Muscle of leg (tissue), 11 donors: ENCODE measurements around the gene REG4. TPM values are rescaled to one million over a fixed set of nuclear protein-coding genes. Genes with fewer than 3 reads are reported as not detected.
A peak's percentile ranks its signal among the peaks of the same experiment; 100 is the strongest.

Source experiments
- DNase-seq: peaks from one replicate; pipeline ENCODE4 v3.0.0; 2013
- H3K27ac ChIP-seq: one replicate; pipeline ENCODE4 v1.5.1; 2013; ENCODE audit warnings: mild to moderate bottlenecking, low read length, control low read depth
- H3K27me3 ChIP-seq: one replicate; pipeline ENCODE4 v1.6.1; 2013; ENCODE audit warnings: low read length; ENCODE audit not compliant: control insufficient read depth, insufficient read depth
- H3K36me3 ChIP-seq: one replicate; pipeline ENCODE4 v1.6.1; 2013; ENCODE audit warnings: low read length; ENCODE audit not compliant: control insufficient read depth, insufficient read depth
- H3K4me1 ChIP-seq: one replicate; pipeline ENCODE4 v1.6.1; 2013; ENCODE audit warnings: low read length; ENCODE audit not compliant: control insufficient read depth, insufficient read depth
- H3K4me3 ChIP-seq: one replicate; pipeline ENCODE4 v1.5.1; 2013; ENCODE audit warnings: low read length, control low read depth
- H3K9me3 ChIP-seq: replicated peaks from 2 replicates; pipeline ENCODE4 v1.6.1; 2013; ENCODE audit warnings: low read depth, low read length; ENCODE audit not compliant: control insufficient read depth
- WGBS: methylation state at CpG from one replicate; pipeline ENCODE4 v1.1.5; 2013; ENCODE audit warnings: missing lambda C conversion rate; ENCODE audit not compliant: insufficient coverage; 5-methylcytosine and 5-hydroxymethylcytosine counted together
- polyA plus RNA-seq, 8 donors: library from polyadenylated mRNA; unstranded; fragments of 120-200 nt; gene quantifications; one replicate each; pipeline versions ENCODE4 v1.2.1 to v1.2.3, GENCODE V29; 2013; ENCODE audit warnings: inconsistent platforms in 1 of 8, low replicate concordance in 1 of 8; ENCODE audit not compliant: insufficient read length in 8 of 8, insufficient read depth in 1 of 8
- total RNA-seq: library from RNA; stranded (reverse); fragments of 120-200 nt; gene quantifications from one replicate; pipeline ENCODE4 v1.2.4, GENCODE V29; 2013

The REG4 gene
- total and polyA plus RNA-seq, 9 donors = 0.07 to 15.1 (median 3.1) TPM; not detected in 5

- no peak overlapping the region for H3K4me3 ChIP-seq
- peaks cover 11% of the 10 kb centered on the region for H3K4me1 ChIP-seq
- H3K36me3 ChIP-seq = no peaks in the 10 kb centered on the region
- peaks cover 3% of the 10 kb centered on the region for H3K27me3 ChIP-seq
- no peak for DNase-seq
- H3K27ac ChIP-seq = no peak overlapping the region
- WGBS = 20% methylated on average over 1 of the region's 3 CpGs
- no peaks in the 10 kb centered on the region for H3K9me3 ChIP-seq
These were observed 39.5 kb downstream of the REG4 start for GRCh38 chr1:119771770-119772169.

DNA sequence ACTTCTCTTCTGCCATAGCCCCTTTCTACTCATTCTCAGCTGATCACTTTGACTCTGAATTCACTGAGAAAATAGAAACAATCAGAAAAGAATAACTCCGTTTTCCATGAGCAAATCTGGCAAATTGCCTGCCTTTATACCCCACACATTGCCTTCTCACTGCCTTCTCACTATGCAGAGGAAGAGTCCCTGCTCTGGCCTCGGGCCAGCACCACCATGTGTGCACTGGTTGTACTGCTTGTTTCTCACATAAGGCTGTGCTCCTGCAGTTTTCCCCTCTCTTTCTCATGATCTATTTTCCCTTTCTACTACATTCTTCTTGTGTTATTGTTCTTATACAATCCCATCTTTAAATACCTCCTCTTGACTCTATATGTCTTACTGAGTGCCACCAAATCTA is 40.2 kb downstream of the REG4 start:
- Histone ChIP-seq H3K27ac (no peak overlapping the region), H3K36me3 (no peaks in the 10 kb centered on the region), H3K27me3 (peaks cover 3% of the 10 kb centered on the region), H3K4me3 (no peak overlapping the region), H3K4me1 (peaks cover 11% of the 10 kb centered on the region), H3K9me3 (no peaks in the 10 kb centered on the region)
- DNase-seq = peak; percentile 31
- 15% methylated on average over 2 of the region's 2 CpGs for WGBS

GRCh38 chr1:119768778-119769177 is 42.5 kb downstream of the REG4 start, which contains the start of gene HMGCS2:
HMGCS2 (minus strand) TSS chr1:119768905; CDS start chr1:119768844, 61 bp downstream.
- no peaks in the 10 kb centered on the region for H3K36me3 ChIP-seq
- no peak for DNase-seq
- H3K4me1 ChIP-seq = peaks cover 8% of the 10 kb centered on the region
- no peak within 1 kb of the TSS for H3K4me3 ChIP-seq
- WGBS = 90% methylated on average over 5 of the region's 8 CpGs
- H3K27me3 ChIP-seq = peaks cover 3% of the 10 kb centered on the region
- no peak within 1 kb of the TSS for H3K27ac ChIP-seq
- H3K9me3 ChIP-seq = peaks cover 2% of the 10 kb centered on the region

GRCh38 chr1:119767486-119767885 is 43.8 kb downstream of the REG4 start:
- peaks cover 4% of the 10 kb centered on the region for H3K4me1 ChIP-seq
- H3K27ac ChIP-seq = no peak overlapping the region
- no peaks in the 10 kb centered on the region for H3K36me3 ChIP-seq
- H3K4me3 ChIP-seq = no peak overlapping the region
- peaks cover 2% of the 10 kb centered on the region for H3K9me3 ChIP-seq
- DNase-seq = no peak
- peaks cover 3% of the 10 kb centered on the region for H3K27me3 ChIP-seq
- WGBS = 60% methylated on average over 2 of the region's 2 CpGs

- Histone ChIP-seq H3K36me3 (no peaks in the 10 kb centered on the region), H3K4me3 (no peak overlapping the region), H3K27ac (no peak overlapping the region), H3K27me3 (peaks cover 3% of the 10 kb centered on the region), H3K4me1 (peaks cover 3% of the 10 kb centered on the region), H3K9me3 (peaks cover 2% of the 10 kb centered on the region)
- WGBS = no CpG with 5 or more reads among the region's 4 CpGs
- DNase-seq = no peak
These were observed 44.9 kb downstream of the REG4 start for GRCh38 chr1:119766374-119766794.

DNA sequence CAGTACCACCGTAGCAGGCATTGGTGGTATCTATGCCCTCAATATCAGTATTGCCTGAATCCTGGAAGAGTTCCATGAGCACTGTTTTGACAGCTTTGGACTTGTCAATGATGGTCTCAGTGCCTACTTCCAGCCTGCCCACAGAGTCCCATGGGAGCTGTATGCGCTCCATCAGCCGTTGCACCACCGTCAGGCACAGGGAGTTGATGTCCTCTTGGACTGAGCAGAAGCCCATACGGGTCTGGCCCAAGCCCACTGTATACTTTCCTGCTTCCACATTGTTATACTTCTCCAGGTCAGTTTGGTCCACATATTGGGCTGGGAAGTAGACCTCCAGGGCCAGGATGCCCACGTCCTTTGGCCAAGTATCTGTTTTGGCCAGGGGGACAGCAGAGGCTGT is 47.0 kb downstream of the REG4 start:
- 88% methylated on average over 4 of the region's 6 CpGs for WGBS

DNA sequence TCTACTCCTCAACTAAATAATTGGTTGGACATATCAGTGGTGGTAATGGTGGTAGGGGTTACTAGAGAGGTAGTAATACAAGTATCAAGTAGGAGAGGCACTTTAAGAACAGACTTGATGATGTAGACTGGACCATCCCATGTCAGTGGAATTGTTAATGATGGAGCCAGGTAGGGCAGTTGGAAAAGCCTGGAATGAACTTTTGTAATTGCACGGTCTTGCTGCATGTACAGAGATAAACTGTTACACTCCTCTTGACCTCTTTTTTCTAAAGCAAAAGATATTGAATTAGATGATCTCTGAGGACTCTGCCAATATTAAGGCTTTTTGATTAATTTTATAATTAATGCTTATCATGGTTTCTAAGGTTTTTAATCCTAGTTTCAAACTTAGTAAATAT is 48.3 kb downstream of the REG4 start:
- no peak for DNase-seq
- Histone ChIP-seq H3K27me3 (no peaks in the 10 kb centered on the region), H3K9me3 (peaks cover 2% of the 10 kb centered on the region), H3K4me1 (no peaks in the 10 kb centered on the region), H3K27ac (no peak overlapping the region), H3K36me3 (no peaks in the 10 kb centered on the region), H3K4me3 (no peak overlapping the region)
- WGBS = no CpG with 5 or more reads among the region's 1 CpG

More for the DNA sequence above, 47.0 kb downstream of the REG4 start:
- Histone ChIP-seq H3K4me3 (no peak overlapping the region), H3K36me3 (no peaks in the 10 kb centered on the region), H3K4me1 (no peaks in the 10 kb centered on the region), H3K27me3 (peaks cover 3% of the 10 kb centered on the region), H3K27ac (no peak overlapping the region), H3K9me3 (peaks cover 2% of the 10 kb centered on the region)
- DNase-seq = no peak

GRCh38 chr1:119762409-119762808 is 48.9 kb downstream of the REG4 start:
- WGBS = no CpG with 5 or more reads among the region's 1 CpG
- H3K27me3 ChIP-seq = no peaks in the 10 kb centered on the region
- no peaks in the 10 kb centered on the region for H3K36me3 ChIP-seq
- no peak overlapping the region for H3K27ac ChIP-seq
- no peak overlapping the region for H3K4me3 ChIP-seq
- H3K9me3 ChIP-seq = peaks cover 2% of the 10 kb centered on the region
- H3K4me1 ChIP-seq = no peaks in the 10 kb centered on the region
- DNase-seq = no peak

DNA sequence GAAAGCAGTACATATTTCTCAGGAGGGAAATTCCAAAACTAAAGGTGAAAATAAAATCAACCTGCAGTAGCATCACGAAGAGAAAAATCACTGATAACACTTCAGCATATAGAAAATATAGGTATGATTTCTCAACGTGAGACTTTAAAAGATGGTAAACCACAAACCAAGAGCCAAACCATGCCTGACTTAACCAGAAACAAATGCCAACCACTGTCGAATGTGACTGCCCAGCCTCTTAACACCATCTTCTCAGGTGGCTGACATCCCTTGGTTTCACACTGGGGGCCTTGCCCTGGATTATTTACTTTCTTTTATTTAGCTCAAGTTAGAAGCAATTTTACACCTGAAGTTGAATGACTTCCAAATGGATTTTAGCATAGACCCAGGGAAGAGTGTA is 52.7 kb downstream of the REG4 start:
- no peak overlapping the region for H3K27ac ChIP-seq
- H3K9me3 ChIP-seq = no peaks in the 10 kb centered on the region
- H3K4me1 ChIP-seq = no peaks in the 10 kb centered on the region
- no peaks in the 10 kb centered on the region for H3K36me3 ChIP-seq
- H3K4me3 ChIP-seq = no peak overlapping the region
- 67% methylated on average over 1 of the region's 3 CpGs for WGBS
- H3K27me3 ChIP-seq = no peaks in the 10 kb centered on the region
- DNase-seq = no peak

DNA sequence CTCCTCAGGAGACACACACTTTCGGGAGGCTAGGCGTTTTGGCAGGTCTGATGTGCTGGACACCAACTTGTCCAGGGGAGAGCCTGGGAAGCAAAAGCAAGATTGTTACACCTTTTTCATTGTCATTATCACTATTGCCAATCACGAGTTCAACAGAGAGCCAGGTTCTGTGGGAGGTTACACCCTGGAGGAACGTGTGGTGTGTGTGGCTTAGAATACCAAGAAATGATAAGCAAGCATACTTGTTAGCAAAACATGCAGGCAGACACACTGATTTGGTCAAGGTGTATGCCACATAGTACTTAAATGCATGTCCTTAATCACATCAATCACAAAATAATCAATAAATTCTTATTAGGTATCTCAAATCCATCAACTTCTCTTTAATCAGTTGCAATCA is 58.7 kb downstream of the REG4 start:
- Histone ChIP-seq H3K9me3 (no peaks in the 10 kb centered on the region), H3K4me1 (no peaks in the 10 kb centered on the region), H3K27ac (no peak overlapping the region), H3K36me3 (no peaks in the 10 kb centered on the region), H3K4me3 (no peak overlapping the region), H3K27me3 (no peaks in the 10 kb centered on the region)
- no CpG with 5 or more reads among the region's 4 CpGs for WGBS
- no peak for DNase-seq

DNA sequence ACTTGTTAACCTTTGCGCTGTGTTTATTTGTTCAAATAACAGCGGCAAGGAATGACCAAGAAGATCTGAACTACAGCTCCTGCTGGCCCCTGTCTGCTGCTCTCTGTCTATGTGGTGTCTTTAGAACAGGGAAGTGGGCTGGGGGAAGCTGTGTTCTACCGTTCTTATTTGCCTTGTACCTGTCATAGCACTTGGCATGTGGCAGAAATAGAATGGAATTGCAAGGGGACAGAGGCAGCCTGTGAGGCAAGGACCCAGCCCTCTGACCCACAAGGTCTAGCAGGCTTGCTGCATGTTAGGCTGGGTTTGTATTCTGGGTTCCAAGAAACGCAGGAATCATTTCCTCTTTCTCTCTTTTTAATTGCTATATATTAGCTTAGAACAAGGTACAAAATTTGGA is 63.2 kb downstream of the REG4 start:
- no peak for DNase-seq
- H3K27ac ChIP-seq = no peak overlapping the region
- no peak overlapping the region for H3K4me3 ChIP-seq
- 48% methylated on average over 3 of the region's 4 CpGs for WGBS
- H3K36me3 ChIP-seq = peaks cover 12% of the 10 kb centered on the region
- H3K4me1 ChIP-seq = peaks cover 9% of the 10 kb centered on the region
- H3K27me3 ChIP-seq = no peaks in the 10 kb centered on the region
- H3K9me3 ChIP-seq = no peaks in the 10 kb centered on the region
